Nephron (organoid): ENCODE results near the gene C22orf39.

Experiments used
- H3K27ac Mint-ChIP-seq, 3 experiments: 2 replicates each; pipeline ENCODE4 v1.8.0; 2020; ENCODE audit warnings: mixed read lengths in 3 of 3, mild to moderate bottlenecking in 2 of 3, moderate library complexity in 1 of 3
- H3K27me3 Mint-ChIP-seq: 2 replicates; pipeline ENCODE4 v1.8.0; 2021; ENCODE audit warnings: low read depth, mild to moderate bottlenecking, moderate library complexity, mixed read lengths
- H3K36me3 Mint-ChIP-seq: 2 replicates; pipeline ENCODE4 v1.8.0; 2020; ENCODE audit warnings: low read depth, mixed read lengths
- H3K4me1 Mint-ChIP-seq: 2 replicates; pipeline ENCODE4 v1.8.0; 2020; ENCODE audit warnings: mixed read lengths
- H3K4me3 Mint-ChIP-seq, 3 experiments: 2 replicates each; pipeline ENCODE4 v1.8.0; 2020; ENCODE audit warnings: mild to moderate bottlenecking in 3 of 3, mixed read lengths in 3 of 3, moderate library complexity in 2 of 3
- H3K9me3 Mint-ChIP-seq: 2 replicates; pipeline ENCODE4 v1.8.0; 2020; ENCODE audit warnings: mixed read lengths
- TF ChIP-seq, protein P1 (sequence below), 3 experiments: fragments of 200-600 bp; sonication (generic); IDR thresholded peaks; one replicate each; pipeline ENCODE4 v1.5.0; 2021; ENCODE audit warnings: antibody characterized with exemption in 3 of 3; ENCODE audit not compliant: unreplicated experiment in 3 of 3

C22orf39 gene

DNA sequence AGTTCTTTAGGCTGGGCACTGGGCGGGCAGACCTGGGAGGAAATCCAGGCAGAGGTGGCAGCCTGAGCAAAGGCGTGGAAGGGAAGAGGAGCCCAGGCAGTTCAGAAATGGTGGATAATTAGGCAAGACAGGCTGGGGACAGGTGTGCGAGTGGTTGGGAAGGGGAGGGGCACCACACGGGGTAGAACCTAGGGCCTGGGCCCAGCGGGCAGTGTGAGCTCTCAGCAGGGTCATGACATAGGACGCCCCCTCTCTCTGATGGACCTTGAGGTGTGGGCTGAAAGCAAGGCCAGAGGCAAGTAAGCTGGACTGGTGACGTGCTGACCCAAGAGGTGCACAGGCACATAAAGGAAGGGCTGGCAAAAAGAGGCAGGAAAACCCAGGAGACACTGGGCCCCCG is 24.7 kb upstream of the C22orf39 start:
- peaks cover 8% of the 10 kb centered on the region for H3K4me1 Mint-ChIP-seq
- TF ChIP-seq, protein P1, sequence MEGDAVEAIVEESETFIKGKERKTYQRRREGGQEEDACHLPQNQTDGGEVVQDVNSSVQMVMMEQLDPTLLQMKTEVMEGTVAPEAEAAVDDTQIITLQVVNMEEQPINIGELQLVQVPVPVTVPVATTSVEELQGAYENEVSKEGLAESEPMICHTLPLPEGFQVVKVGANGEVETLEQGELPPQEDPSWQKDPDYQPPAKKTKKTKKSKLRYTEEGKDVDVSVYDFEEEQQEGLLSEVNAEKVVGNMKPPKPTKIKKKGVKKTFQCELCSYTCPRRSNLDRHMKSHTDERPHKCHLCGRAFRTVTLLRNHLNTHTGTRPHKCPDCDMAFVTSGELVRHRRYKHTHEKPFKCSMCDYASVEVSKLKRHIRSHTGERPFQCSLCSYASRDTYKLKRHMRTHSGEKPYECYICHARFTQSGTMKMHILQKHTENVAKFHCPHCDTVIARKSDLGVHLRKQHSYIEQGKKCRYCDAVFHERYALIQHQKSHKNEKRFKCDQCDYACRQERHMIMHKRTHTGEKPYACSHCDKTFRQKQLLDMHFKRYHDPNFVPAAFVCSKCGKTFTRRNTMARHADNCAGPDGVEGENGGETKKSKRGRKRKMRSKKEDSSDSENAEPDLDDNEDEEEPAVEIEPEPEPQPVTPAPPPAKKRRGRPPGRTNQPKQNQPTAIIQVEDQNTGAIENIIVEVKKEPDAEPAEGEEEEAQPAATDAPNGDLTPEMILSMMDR (IDR thresholded peaks at IDR 0.05; ENCODE audit: unreplicated experiment in 3 of 3) = no peak
- H3K36me3 Mint-ChIP-seq = peaks cover 49% of the 10 kb centered on the region
- H3K4me3 Mint-ChIP-seq = no peak overlapping the region
- no peaks in the 10 kb centered on the region for H3K27me3 Mint-ChIP-seq
- H3K9me3 Mint-ChIP-seq = no peaks in the 10 kb centered on the region
- H3K27ac Mint-ChIP-seq = no peak overlapping the region

DNA sequence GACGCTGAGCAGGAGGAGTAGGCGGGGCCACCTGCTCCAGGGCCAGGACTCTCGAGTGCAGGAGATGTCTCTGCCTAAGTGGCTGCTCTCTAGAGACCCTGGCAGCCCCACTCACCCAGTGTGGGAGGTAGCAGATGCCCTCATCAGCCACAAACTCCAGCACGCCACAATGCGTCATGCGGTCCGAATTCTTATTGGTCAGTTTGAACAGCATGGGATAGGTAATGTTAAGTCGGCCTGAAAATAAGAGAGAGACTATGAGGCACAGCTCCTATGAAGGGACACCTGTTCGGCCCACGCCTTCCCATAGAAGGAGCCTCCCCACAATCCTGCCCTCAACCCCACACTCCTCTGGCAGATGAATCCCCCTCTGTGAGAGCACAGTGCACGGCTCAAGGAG is 24.1 kb upstream of the C22orf39 start:
- H3K9me3 Mint-ChIP-seq = no peaks in the 10 kb centered on the region
- H3K4me3 Mint-ChIP-seq = no peak overlapping the region
- H3K36me3 Mint-ChIP-seq = peaks cover 52% of the 10 kb centered on the region
- TF ChIP-seq, protein P1 (IDR thresholded peaks at IDR 0.05; ENCODE audit: unreplicated experiment in 3 of 3) = no peak
- H3K4me1 Mint-ChIP-seq = peaks cover 5% of the 10 kb centered on the region
- H3K27ac Mint-ChIP-seq = no peak overlapping the region
- no peaks in the 10 kb centered on the region for H3K27me3 Mint-ChIP-seq

DNA sequence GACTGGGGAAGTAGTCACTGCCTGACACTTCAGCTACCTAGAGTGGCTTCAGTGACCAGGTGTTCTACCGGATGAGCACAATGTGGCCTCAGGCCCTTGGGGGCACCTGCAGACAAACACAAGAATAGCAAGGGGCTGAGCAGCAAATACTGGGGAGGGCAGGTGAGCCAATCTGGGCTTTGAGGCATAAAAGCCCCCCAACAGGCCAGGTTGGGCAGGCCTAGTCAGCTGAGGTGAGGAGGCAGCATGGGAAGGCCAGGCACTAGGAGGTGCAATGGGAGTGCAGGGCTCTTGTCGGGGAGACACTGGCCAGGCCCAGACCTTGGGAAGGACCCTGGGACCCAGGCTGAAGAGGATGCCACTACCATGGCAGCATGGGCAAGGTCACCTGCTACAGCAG is 22.5 kb upstream of the C22orf39 start:
- Mint-ChIP-seq H3K4me3 (no peak overlapping the region), H3K9me3 (no peaks in the 10 kb centered on the region), H3K27ac (no peak overlapping the region), H3K36me3 (peaks cover 61% of the 10 kb centered on the region), H3K4me1 (no peaks in the 10 kb centered on the region), H3K27me3 (no peaks in the 10 kb centered on the region)
- TF ChIP-seq, protein P1 (IDR thresholded peaks at IDR 0.05; ENCODE audit: unreplicated experiment in 3 of 3) = no peak

DNA sequence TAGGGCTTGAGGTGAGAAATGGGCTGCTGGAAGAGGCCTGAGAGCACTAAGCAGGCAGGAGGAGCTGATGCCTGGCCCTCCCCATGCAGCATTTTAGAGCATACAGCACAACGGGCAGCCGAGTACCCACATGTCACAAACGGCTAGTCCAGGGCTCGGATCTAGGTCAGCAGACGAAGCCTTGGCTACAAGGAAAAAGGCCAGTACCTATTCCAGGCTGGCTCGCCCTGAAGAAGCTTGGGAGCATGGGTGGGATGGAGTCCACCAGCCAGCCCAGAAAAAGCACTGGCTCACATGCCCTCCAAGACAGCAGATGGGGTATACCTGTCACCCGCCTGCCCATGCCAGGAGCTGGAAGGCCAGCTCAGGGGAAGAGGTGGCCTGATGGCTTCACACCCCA is 21.9 kb upstream of the C22orf39 start:
- Mint-ChIP-seq H3K9me3 (no peaks in the 10 kb centered on the region), H3K4me1 (no peaks in the 10 kb centered on the region), H3K27ac (no peak overlapping the region), H3K27me3 (no peaks in the 10 kb centered on the region), H3K4me3 (no peak overlapping the region), H3K36me3 (peaks cover 65% of the 10 kb centered on the region)
- TF ChIP-seq, protein P1 (IDR thresholded peaks at IDR 0.05; ENCODE audit: unreplicated experiment in 3 of 3) = no peak

DNA sequence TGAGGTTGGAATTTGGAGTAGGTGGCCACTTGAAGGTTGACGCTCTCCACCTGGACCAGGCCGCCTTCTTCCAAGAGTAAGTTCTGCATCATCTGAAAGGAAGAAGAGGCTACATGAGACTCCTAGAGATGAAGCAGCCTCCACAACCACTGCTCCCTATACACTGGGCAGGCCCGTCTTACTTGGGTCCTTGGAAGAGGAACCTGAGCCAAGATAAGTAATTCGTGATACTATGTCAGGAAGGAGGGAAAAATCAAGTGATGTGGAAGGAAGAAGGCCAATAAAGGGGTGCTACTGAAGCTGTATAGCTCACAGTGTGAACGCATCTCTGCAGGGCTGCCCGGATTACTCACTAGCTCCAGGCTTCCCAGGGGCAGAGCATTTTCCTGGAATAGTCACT is 20.4 kb upstream of the C22orf39 start:
- H3K4me1 Mint-ChIP-seq = no peaks in the 10 kb centered on the region
- no peaks in the 10 kb centered on the region for H3K9me3 Mint-ChIP-seq
- H3K4me3 Mint-ChIP-seq = no peak overlapping the region
- no peak overlapping the region for H3K27ac Mint-ChIP-seq
- TF ChIP-seq, protein P1 (IDR thresholded peaks at IDR 0.05; ENCODE audit: unreplicated experiment in 3 of 3) = no peak
- no peaks in the 10 kb centered on the region for H3K27me3 Mint-ChIP-seq
- peaks cover 61% of the 10 kb centered on the region for H3K36me3 Mint-ChIP-seq

DNA sequence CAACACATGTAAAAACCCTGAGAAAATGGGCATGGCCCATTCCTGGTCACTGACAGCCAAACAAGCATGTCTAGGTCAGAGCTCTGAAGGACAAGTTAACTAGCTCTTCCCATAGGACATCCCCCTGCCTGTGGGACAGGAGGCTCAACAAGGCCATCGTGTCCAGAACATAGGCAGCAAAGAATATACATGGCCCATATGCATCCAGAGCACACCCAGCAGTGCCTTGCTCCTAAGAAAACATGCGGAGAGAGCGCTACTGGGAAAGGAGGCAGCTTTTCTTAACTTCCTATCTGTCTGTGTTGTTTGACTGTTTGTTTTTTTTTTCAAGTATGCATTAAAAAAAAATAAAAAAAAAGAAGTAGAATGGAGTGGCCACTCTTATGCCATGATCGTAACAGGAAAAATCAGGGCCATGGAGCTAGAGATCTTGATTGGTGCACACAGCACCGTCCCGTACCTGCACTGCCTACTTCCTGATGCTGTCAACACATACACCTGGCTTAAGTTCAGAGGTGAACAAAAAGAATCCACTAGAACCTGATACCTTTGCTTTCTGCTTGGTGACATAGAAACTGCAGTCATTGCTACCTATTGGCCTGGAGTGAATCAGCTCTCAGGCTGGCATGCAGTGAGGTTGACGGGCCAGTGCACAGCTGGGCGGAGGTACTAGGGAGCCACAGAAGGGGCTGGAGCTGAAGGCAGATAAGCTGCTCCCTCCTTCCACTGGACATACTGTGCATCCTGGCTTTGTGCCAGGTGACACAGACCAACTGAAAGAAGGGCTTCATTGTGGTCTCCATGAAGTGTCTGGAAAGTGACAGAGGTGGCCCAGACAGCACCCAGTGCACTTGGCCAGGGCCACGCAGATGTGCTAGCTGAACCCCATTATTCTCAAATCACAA is 19.6 kb upstream of the C22orf39 start:
- peaks cover 66% of the 10 kb centered on the region for H3K36me3 Mint-ChIP-seq
- H3K4me1 Mint-ChIP-seq = no peaks in the 10 kb centered on the region
- H3K4me3 Mint-ChIP-seq = no peak overlapping the region
- H3K9me3 Mint-ChIP-seq = no peaks in the 10 kb centered on the region
- TF ChIP-seq, protein P1 (IDR thresholded peaks at IDR 0.05; ENCODE audit: unreplicated experiment in 3 of 3) = no peak
- H3K27me3 Mint-ChIP-seq = no peaks in the 10 kb centered on the region
- no peak overlapping the region for H3K27ac Mint-ChIP-seq
